ENCODE measurements around the gene KCNIP4. TPM values are rescaled to one million over a fixed set of nuclear protein-coding genes. Genes with fewer than 3 reads are reported as not detected.

Gene KCNIP4
- total and polyA plus RNA-seq, 2 of the 8 experiments (the other 6 are each of a cell fraction or from before 2014, with no cell fraction given): 0.06 TPM; not detected in 1

GRCh38 chr4:21986307-21986706 lies 37.7 kb upstream of the KCNIP4 start:
- no peaks in the 10 kb centered on the region for H3K4me1 ChIP-seq (replicated peaks in 1 of 4; ENCODE audit: control insufficient read depth in 3 of 4, insufficient read depth in 4 of 4, low read length in 3 of 4)
- no peak overlapping the region for H3K18ac ChIP-seq (ENCODE audit: extremely low read depth, low read length)
- H2BK12ac ChIP-seq (ENCODE audit: low read depth, low read length): no peak overlapping the region
- no peak overlapping the region for H2AK5ac ChIP-seq (ENCODE audit: low read depth, low read length)
- no peaks in the 10 kb centered on the region for H3K27me3 ChIP-seq (replicated peaks in 1 of 4; ENCODE audit: control insufficient read depth in 3 of 4, extremely low read depth in 1 of 4, insufficient read depth in 3 of 4, low read length in 3 of 4)
- H4K8ac ChIP-seq (ENCODE audit: extremely low read depth, insufficient read depth, low read length): no peak overlapping the region
- H2AFZ ChIP-seq (ENCODE audit: low read length): no peak overlapping the region
- no peak overlapping the region for H3K56ac ChIP-seq (replicated peaks; ENCODE audit: insufficient read length, low read depth, low read length)
- H3K9ac ChIP-seq (replicated peaks in 1 of 4; ENCODE audit: extremely low read depth in 1 of 4, low read depth in 3 of 4, low read length in 3 of 4): no peak overlapping the region
- no peak overlapping the region for H2BK5ac ChIP-seq (ENCODE audit: low read depth, low read length)
- no peaks in the 10 kb centered on the region for H3K23me2 ChIP-seq (ENCODE audit: low read depth, low read length)
- no peaks in the 10 kb centered on the region for H3K79me2 ChIP-seq (ENCODE audit: control insufficient read depth in 1 of 2, insufficient read depth in 2 of 2, low read length in 2 of 2)
- ChIA-PET POLR2A (ENCODE audit: partially characterized antibody) (no interaction called here), CTCF (ENCODE audit: partially characterized antibody) (interaction anchor here (0.5 to 1.0 kb wide), 2 partner anchors 28 to 554 kb away, joined by 3 read pairs; no protein-coding TSS in a partner anchor)
- no peak for FAIRE-seq
- H2BK20ac ChIP-seq (ENCODE audit: low read length): no peak overlapping the region
- no peak overlapping the region for H3K27ac ChIP-seq (ENCODE audit: low read depth, low read length)
- H3K23ac ChIP-seq (ENCODE audit: insufficient read length): no peak overlapping the region
- no peaks in the 10 kb centered on the region for H3K36me3 ChIP-seq (ENCODE audit: control insufficient read depth in 2 of 4, insufficient read depth in 4 of 4, low read length in 3 of 4)
- no peaks in the 10 kb centered on the region for H4K20me1 ChIP-seq (replicated peaks in 1 of 2; ENCODE audit: control insufficient read depth in 1 of 2, insufficient read depth in 2 of 2, low read length in 2 of 2)
- H4K91ac ChIP-seq (replicated peaks; ENCODE audit: insufficient read length, low read length): no peak overlapping the region
- H3K4ac ChIP-seq (replicated peaks; ENCODE audit: insufficient read length, low read depth, low read length): no peak overlapping the region
- H3K14ac ChIP-seq (ENCODE audit: insufficient read length): no peak overlapping the region
- no peaks in the 10 kb centered on the region for H3K9me3 ChIP-seq (ENCODE audit: insufficient read depth in 2 of 2, low read depth in 1 of 2, low read length in 1 of 2)
- H3K4me3 ChIP-seq (ENCODE audit: extremely low read depth in 1 of 4, insufficient read depth in 2 of 4, low read depth in 3 of 4, low read length in 4 of 4): no peak overlapping the region
- no peak overlapping the region for H2BK120ac ChIP-seq (replicated peaks; ENCODE audit: low read depth, low read length)
- no peak for DNase-seq (ENCODE audit: low read depth in 1 of 2, low spot score in 2 of 2)
- H2BK15ac ChIP-seq (ENCODE audit: low read length): no peak overlapping the region
- H3K4me2 ChIP-seq (ENCODE audit: insufficient read depth in 1 of 2, low read depth in 2 of 2, low read length in 2 of 2): no peak overlapping the region
- no peaks in the 10 kb centered on the region for H3K79me1 ChIP-seq (ENCODE audit: low read depth, low read length)
- H4K5ac ChIP-seq (ENCODE audit: insufficient read length, low read depth, low read length): no peak overlapping the region
- TF ChIP-seq KDM1A (IDR thresholded peaks at IDR 0.05; ENCODE audit: borderline replicate concordance, low read length) (no peak), TAF1 (IDR thresholded peaks at IDR 0.05; ENCODE audit: low read depth, low read length) (no peak), BACH1 (IDR thresholded peaks at IDR 0.05; ENCODE audit: low read length) (no peak), NRF1 (IDR thresholded peaks at IDR 0.05; ENCODE audit: low read depth, low read length) (no peak), TAF7 (optimal IDR thresholded peaks at IDR 0.05; ENCODE audit: borderline replicate concordance, low read depth, low read length) (no peak), SP4 (IDR thresholded peaks at IDR 0.05; ENCODE audit: low read length) (no peak), EGR1 (IDR thresholded peaks at IDR 0.05; ENCODE audit: borderline replicate concordance, low read depth, low read length) (no peak), MAFK (IDR thresholded peaks at IDR 0.05; ENCODE audit: low read depth, low read length) (no peak), JUN (IDR thresholded peaks at IDR 0.05; ENCODE audit: low read depth, low read length) (no peak), TCF12 (IDR thresholded peaks at IDR 0.05; ENCODE audit: low read depth, low read length) (no peak), POLR2A (IDR thresholded peaks at IDR 0.05; ENCODE audit: control extremely low read depth in 1 of 2, low read depth in 2 of 2, low read length in 2 of 2) (no peak), SP1 (IDR thresholded peaks at IDR 0.05; ENCODE audit: low read depth, low read length) (no peak), GTF2F1 (IDR thresholded peaks at IDR 0.05; ENCODE audit: borderline replicate concordance, low read depth, low read length) (no peak), CTCF (IDR thresholded peaks at IDR 0.05; ENCODE audit: control extremely low read depth in 1 of 3, insufficient read depth in 1 of 3, low read depth in 1 of 3, low read length in 3 of 3) (no peak), EP300 (IDR thresholded peaks at IDR 0.05; ENCODE audit: borderline replicate concordance in 1 of 2, low read depth in 2 of 2, low read length in 2 of 2) (no peak)

Measured in H1 (cell line).